SK-N-SH (cell line): ENCODE data around the gene IGSF23. TPM values are rescaled to one million over a fixed set of nuclear protein-coding genes. Genes with fewer than 3 reads are reported as not detected.
"Not testable (repeated sequence)": the region's sequence is repeated elsewhere in the genome, so short reads cannot be mapped to it uniquely, and the experiment has no call there.

ENCODE experiments used
- CTCF ChIA-PET: fragments of 300-600, 350-600 bp; formaldehyde crosslinking; extraction: SDS; loops from one replicate; lab custom pipeline; 2021; lab: Yijun Ruan, JAX
- POLR2A ChIA-PET: fragments of 350-600 bp; sonication (Branson Sonifier 250); formaldehyde crosslinking; extraction: SDS; loops from one replicate; lab custom pipeline; 2020; ENCODE audit warnings: antibody characterized with exemption, inconsistent platforms; lab: Yijun Ruan, JAX
- DNase-seq: peaks from one replicate; pipeline ENCODE4 v3.0.0; 2012
- H2AFZ ChIP-seq: fragments of 200-600 bp; sonication (generic); 2 replicates; pipeline ENCODE4 v1.8.1; 2016; ENCODE audit warnings: antibody characterized with exemption, mild to moderate bottlenecking, low read depth
- H3F3A ChIP-seq: fragments of 200-600 bp; sonication (generic); replicated peaks from 2 replicates; pipeline ENCODE3; 2016; ENCODE audit warnings: antibody characterized with exemption, mild to moderate bottlenecking; ENCODE audit not compliant: insufficient read depth
- H3K27ac ChIP-seq, 2 experiments: fragments of 200-500 bp in 1 of 2; fragments of 200-600 bp in 1 of 2; sonication (Bioruptor generic) in 1 of 2; sonication (generic), shearing (Covaris generic) in 1 of 2; 2 replicates each; pipeline versions ENCODE4 v1.5.1 to v1.6.1; 2014 to 2016; ENCODE audit warnings: low read depth in 2 of 2, inconsistent platforms in 1 of 2, low read length in 1 of 2, mild to moderate bottlenecking in 1 of 2, mixed read lengths in 1 of 2
- H3K27me3 ChIP-seq: fragments of 200-600 bp; sonication (generic), shearing (Covaris generic); 2 replicates; pipeline ENCODE4 v1.6.1; 2016; ENCODE audit warnings: mixed run types; ENCODE audit not compliant: insufficient read depth
- H3K36me3 ChIP-seq, 2 experiments: fragments of 200-500 bp in 1 of 2; fragments of 200-600 bp in 1 of 2; sonication (Bioruptor generic) in 1 of 2; sonication (generic) in 1 of 2; replicated peaks in 1 of 2; 2 replicates each; pipeline versions ENCODE3 to v1.5.1; 2014 to 2016; ENCODE audit warnings: low read length in 1 of 2, mild to moderate bottlenecking in 1 of 2; ENCODE audit not compliant: insufficient read depth in 2 of 2, control insufficient read depth in 1 of 2
- H3K4me1 ChIP-seq, 2 experiments: fragments of 200-500 bp in 1 of 2; fragments of 200-600 bp in 1 of 2; sonication (Bioruptor generic) in 1 of 2; sonication (generic), shearing (Covaris generic) in 1 of 2; 2 replicates each; pipeline versions ENCODE4 v1.5.1 to v1.6.1; 2014 to 2016; ENCODE audit warnings: low read depth in 1 of 2, low read length in 1 of 2, mixed run types in 1 of 2; ENCODE audit not compliant: insufficient read depth in 2 of 2, control insufficient read depth in 1 of 2
- H3K4me2 ChIP-seq: fragments of 200-600 bp; sonication (generic), shearing (Covaris generic); 2 replicates; pipeline ENCODE4 v1.6.1; 2017; ENCODE audit warnings: mixed run types
- H3K4me3 ChIP-seq, 2 experiments: fragments of 200-500 bp in 1 of 2; fragments of 200-600 bp in 1 of 2; sonication (Bioruptor generic) in 1 of 2; sonication (generic), shearing (Covaris generic) in 1 of 2; 2 replicates each; pipeline versions ENCODE4 v1.5.1 to v1.8.1; 2014 to 2016; ENCODE audit warnings: low read depth in 2 of 2, inconsistent platforms in 1 of 2, low read length in 1 of 2, mild to moderate bottlenecking in 1 of 2, mixed read lengths in 1 of 2, moderate library complexity in 1 of 2
- H3K79me2 ChIP-seq: fragments of 200-600 bp; sonication (generic); 2 replicates; pipeline ENCODE4 v1.8.1; 2017; ENCODE audit warnings: mild to moderate bottlenecking; ENCODE audit not compliant: insufficient read depth
- H3K9ac ChIP-seq: fragments of 200-600 bp; sonication (generic); 2 replicates; pipeline ENCODE4 v1.6.1; 2017; ENCODE audit warnings: mixed run types
- H3K9me2 ChIP-seq: fragments of 200-600 bp; sonication (generic); 2 replicates; pipeline ENCODE4 v1.6.1; 2017; ENCODE audit warnings: mixed run types
- H3K9me3 ChIP-seq: fragments of 200-600 bp; sonication (generic); 2 replicates; pipeline ENCODE4 v1.6.1; 2017; ENCODE audit warnings: mixed run types, mild to moderate bottlenecking, moderate library complexity
- H4K20me1 ChIP-seq: fragments of 200-600 bp; sonication (generic); 2 replicates; pipeline ENCODE4 v1.6.1; 2017; ENCODE audit warnings: mild to moderate bottlenecking, mixed run types; ENCODE audit not compliant: insufficient read depth
- CHD2 ChIP-seq: fragments of 150-350 bp; IDR thresholded peaks from 2 replicates; pipeline ENCODE4 v1.6.1; 2018; ENCODE audit warnings: low read length; ENCODE audit not compliant: partially characterized antibody
- JUND ChIP-seq: IDR thresholded peaks from 2 replicates; pipeline ENCODE4 v1.4.0; 2012
- MXI1 ChIP-seq: IDR thresholded peaks from 2 replicates; pipeline ENCODE4 v1.6.1; 2012; ENCODE audit warnings: mild to moderate bottlenecking, low read depth, low read length, improper control_type of control experiment
- NFIC ChIP-seq: IDR thresholded peaks from 2 replicates; pipeline ENCODE4 v1.4.0; 2012; ENCODE audit warnings: borderline replicate concordance
- RAD21 ChIP-seq: IDR thresholded peaks from 2 replicates; pipeline ENCODE4 v1.6.1; 2012; ENCODE audit warnings: mild to moderate bottlenecking, low read length
- RCOR1 ChIP-seq: fragments of 150-350 bp; IDR thresholded peaks from 2 replicates; pipeline ENCODE4 v1.6.1; 2017; ENCODE audit warnings: antibody characterized with exemption, low read length
- TAF1 ChIP-seq: IDR thresholded peaks from 2 replicates; pipeline ENCODE4 v1.6.1; 2012; ENCODE audit warnings: low read depth, mild to moderate bottlenecking, low read length, moderate library complexity, borderline replicate concordance
- WGBS: methylation state at CpG from one replicate; pipeline ENCODE4 v1.1.6; 2017; ENCODE audit warnings: low lambda C conversion rate; 5-methylcytosine and 5-hydroxymethylcytosine counted together
- polyA plus RNA-seq, 3 experiments: library from polyadenylated mRNA; depleted of rRNA; stranded (reverse); fragments of >200 nt; gene quantifications; 2 replicates each; pipeline ENCODE4 v1.2.3, GENCODE V29; 2012
- TF ChIP-seq, protein P1 (sequence below): fragments of 150-350 bp; IDR thresholded peaks from 2 replicates; pipeline ENCODE4 v1.6.1; 2016; ENCODE audit warnings: mild to moderate bottlenecking, low read depth, low read length
- TF ChIP-seq, protein P2 (sequence below): IDR thresholded peaks from 2 replicates; pipeline ENCODE4 v1.4.0; 2012; ENCODE audit warnings: low read depth, borderline replicate concordance
- TF ChIP-seq, protein P3 (sequence below): IDR thresholded peaks from 2 replicates; pipeline ENCODE4 v1.4.0; 2012; ENCODE audit warnings: low read depth

The IGSF23 gene
- polyA plus RNA-seq, 1 of the 3 experiments (the other 2 are of a cell fraction): 0.08 TPM

DNA sequence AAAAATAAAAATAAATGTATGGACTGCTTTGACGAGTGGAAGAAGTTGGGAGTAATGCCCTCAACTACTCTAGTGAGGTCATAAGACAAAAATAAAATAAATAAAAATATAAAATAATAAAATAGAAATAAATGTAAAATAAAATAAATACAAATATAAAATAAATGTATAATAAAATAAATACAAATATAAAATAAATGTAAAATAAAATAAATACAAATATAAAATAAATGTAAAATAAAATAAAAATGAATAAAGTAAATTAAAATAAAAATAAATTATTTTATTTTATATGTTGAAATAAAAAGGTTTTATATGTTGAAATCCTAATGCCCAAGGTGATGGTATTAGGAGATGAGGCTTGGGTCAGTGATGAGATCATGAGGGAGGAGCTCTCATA is 20.1 kb upstream of the IGSF23 start:
- WGBS: 39% methylated on average over 1 of the region's 1 CpG
- Histone ChIP-seq H3K4me2 (no peak overlapping the region), H2AFZ (peak overlapping the region; percentile 82; the same call in 1 of the 2 replicates), H3K36me3 (no peaks in the 10 kb centered on the region), H3K27ac (no peak overlapping the region), H4K20me1 (no peaks in the 10 kb centered on the region), H3K4me1 (peaks cover 0 to 5% of the 10 kb centered on the region in 2 experiments; a peak in 1 of 4 replicates), H3K9me3 (no peaks in the 10 kb centered on the region), H3K9me2 (no peaks in the 10 kb centered on the region), H3K79me2 (no peaks in the 10 kb centered on the region), H3K4me3 (no peak overlapping the region), H3F3A (peaks cover 21% of the 10 kb centered on the region), H3K9ac (no peak overlapping the region), H3K27me3 (no peaks in the 10 kb centered on the region)
- CTCF ChIA-PET: interaction anchor here (1.4 kb wide), 1 partner anchor 96 kb away, joined by 3 read pairs; no protein-coding TSS in a partner anchor
- POLR2A ChIA-PET: no interaction called here
- TF ChIP-seq, protein P1, sequence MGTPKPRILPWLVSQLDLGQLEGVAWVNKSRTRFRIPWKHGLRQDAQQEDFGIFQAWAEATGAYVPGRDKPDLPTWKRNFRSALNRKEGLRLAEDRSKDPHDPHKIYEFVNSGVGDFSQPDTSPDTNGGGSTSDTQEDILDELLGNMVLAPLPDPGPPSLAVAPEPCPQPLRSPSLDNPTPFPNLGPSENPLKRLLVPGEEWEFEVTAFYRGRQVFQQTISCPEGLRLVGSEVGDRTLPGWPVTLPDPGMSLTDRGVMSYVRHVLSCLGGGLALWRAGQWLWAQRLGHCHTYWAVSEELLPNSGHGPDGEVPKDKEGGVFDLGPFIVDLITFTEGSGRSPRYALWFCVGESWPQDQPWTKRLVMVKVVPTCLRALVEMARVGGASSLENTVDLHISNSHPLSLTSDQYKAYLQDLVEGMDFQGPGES: no peak
- TF ChIP-seq CHD2: no peak
- TF ChIP-seq, protein P2, sequence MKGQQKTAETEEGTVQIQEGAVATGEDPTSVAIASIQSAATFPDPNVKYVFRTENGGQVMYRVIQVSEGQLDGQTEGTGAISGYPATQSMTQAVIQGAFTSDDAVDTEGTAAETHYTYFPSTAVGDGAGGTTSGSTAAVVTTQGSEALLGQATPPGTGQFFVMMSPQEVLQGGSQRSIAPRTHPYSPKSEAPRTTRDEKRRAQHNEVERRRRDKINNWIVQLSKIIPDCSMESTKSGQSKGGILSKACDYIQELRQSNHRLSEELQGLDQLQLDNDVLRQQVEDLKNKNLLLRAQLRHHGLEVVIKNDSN: no peak
- TF ChIP-seq TAF1: no peak
- TF ChIP-seq RCOR1: no peak
- TF ChIP-seq NFIC: no peak
- TF ChIP-seq RAD21: no peak
- TF ChIP-seq, protein P3, sequence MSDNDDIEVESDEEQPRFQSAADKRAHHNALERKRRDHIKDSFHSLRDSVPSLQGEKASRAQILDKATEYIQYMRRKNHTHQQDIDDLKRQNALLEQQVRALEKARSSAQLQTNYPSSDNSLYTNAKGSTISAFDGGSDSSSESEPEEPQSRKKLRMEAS: no peak
- no peak for TF ChIP-seq MXI1
- TF ChIP-seq JUND: no peak
- no peak for DNase-seq

DNA sequence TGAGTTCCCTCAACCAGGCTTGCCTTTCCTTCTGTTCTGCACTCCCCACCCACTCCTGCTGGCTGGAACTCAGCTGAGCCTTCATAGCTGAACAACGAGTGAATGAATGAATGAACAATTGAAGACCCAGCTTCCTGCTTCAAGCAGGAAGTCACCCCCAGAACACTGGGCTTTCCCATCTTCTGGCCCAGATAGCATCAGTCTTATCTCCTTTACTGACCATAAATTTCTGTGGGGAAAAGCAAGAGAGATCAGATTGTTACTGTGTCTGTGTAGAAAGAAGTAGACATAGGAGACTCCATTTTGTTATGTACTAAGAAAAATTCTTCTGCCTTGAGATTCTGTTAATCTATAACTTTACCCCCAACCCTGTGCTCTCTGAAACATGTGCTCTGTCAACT is 19.5 kb upstream of the IGSF23 start:
- H4K20me1 ChIP-seq, H3K9me2 ChIP-seq, H3K4me3 ChIP-seq, H3K9ac ChIP-seq, POLR2A ChIA-PET, H3K4me1 ChIP-seq, H3K9me3 ChIP-seq, H3K27ac ChIP-seq, H3K36me3 ChIP-seq, DNase-seq, H3K27me3 ChIP-seq, H3K4me2 ChIP-seq, H3K79me2 ChIP-seq: not testable (repeated sequence)
- CTCF ChIA-PET: interaction anchor here (1.4 kb wide), 1 partner anchor 95 kb away, joined by 3 read pairs; no protein-coding TSS in a partner anchor
- Histone ChIP-seq H3F3A (peaks cover 16% of the 10 kb centered on the region), H2AFZ (peak overlapping the region; percentile 82; the same call in 1 of the 2 replicates)
- WGBS: 15% methylated on average over 1 of the region's 1 CpG
